ENCODE data around the gene AKAP5. TPM values are rescaled to one million over a fixed set of nuclear protein-coding genes. Genes with fewer than 3 reads are reported as not detected.

AKAP5 gene
- total and polyA plus RNA-seq, 2 donors (not counting 1 experiment from before 2014, with no cell fraction given): 0.17 to 0.19 TPM

- Histone ChIP-seq H3K4me2 (ENCODE audit: extremely low read depth, insufficient read depth, low read length) (no peak overlapping the region), H3K36me3 (ENCODE audit: control insufficient read depth, insufficient read depth, low read length) (no peaks in the 10 kb centered on the region), H3K4me3 (replicated peaks in 1 of 4; ENCODE audit: control extremely low read depth in 1 of 4, insufficient read depth in 1 of 4, low read depth in 3 of 4, low read length in 4 of 4) (no peak overlapping the region)
These were observed 10.4 kb downstream of the AKAP5 start for GRCh38 chr14:64475585-64476273.

GRCh38 chr14:64476438-64476837 lies 11.1 kb downstream of the AKAP5 start:
- Histone ChIP-seq H4K20me1 (ENCODE audit: control insufficient read depth, extremely low read depth, insufficient read depth, low read length) (no peaks in the 10 kb centered on the region), H3K9me3 (ENCODE audit: control insufficient read depth, insufficient read depth, low read depth, low read length) (no peaks in the 10 kb centered on the region), H3K9ac (ENCODE audit: insufficient read depth, low read length) (no peak overlapping the region), H3K79me2 (ENCODE audit: control insufficient read depth, insufficient read depth, low read length) (no peaks in the 10 kb centered on the region), H3K4me2 (ENCODE audit: extremely low read depth, insufficient read depth, low read length) (no peak overlapping the region), H3K27ac (ENCODE audit: insufficient read depth, low read length) (no peak overlapping the region), H3K4me1 (ENCODE audit: control insufficient read depth, extremely low read depth, insufficient read depth, low read length) (no peaks in the 10 kb centered on the region), H3K36me3 (ENCODE audit: control insufficient read depth, insufficient read depth, low read length) (no peaks in the 10 kb centered on the region), H3K4me3 (replicated peaks in 1 of 4; ENCODE audit: control extremely low read depth in 1 of 4, insufficient read depth in 1 of 4, low read depth in 3 of 4, low read length in 4 of 4) (no peak overlapping the region), H3K27me3 (ENCODE audit: control insufficient read depth, insufficient read depth, low read length) (no peaks in the 10 kb centered on the region), H2AFZ (ENCODE audit: low read length) (no peak overlapping the region)
- DNase-seq (ENCODE audit: low read depth in 2 of 2): no peak
- no peak for TF ChIP-seq EZH2 (IDR thresholded peaks at IDR 0.05; ENCODE audit: low read length, missing control alignments)
- TF ChIP-seq, protein P1, sequence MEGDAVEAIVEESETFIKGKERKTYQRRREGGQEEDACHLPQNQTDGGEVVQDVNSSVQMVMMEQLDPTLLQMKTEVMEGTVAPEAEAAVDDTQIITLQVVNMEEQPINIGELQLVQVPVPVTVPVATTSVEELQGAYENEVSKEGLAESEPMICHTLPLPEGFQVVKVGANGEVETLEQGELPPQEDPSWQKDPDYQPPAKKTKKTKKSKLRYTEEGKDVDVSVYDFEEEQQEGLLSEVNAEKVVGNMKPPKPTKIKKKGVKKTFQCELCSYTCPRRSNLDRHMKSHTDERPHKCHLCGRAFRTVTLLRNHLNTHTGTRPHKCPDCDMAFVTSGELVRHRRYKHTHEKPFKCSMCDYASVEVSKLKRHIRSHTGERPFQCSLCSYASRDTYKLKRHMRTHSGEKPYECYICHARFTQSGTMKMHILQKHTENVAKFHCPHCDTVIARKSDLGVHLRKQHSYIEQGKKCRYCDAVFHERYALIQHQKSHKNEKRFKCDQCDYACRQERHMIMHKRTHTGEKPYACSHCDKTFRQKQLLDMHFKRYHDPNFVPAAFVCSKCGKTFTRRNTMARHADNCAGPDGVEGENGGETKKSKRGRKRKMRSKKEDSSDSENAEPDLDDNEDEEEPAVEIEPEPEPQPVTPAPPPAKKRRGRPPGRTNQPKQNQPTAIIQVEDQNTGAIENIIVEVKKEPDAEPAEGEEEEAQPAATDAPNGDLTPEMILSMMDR (conservative IDR thresholded peaks at IDR 0.05 in 1 of 2, IDR thresholded peaks at IDR 0.05 in 1 of 2; ENCODE audit: low read depth in 1 of 2, low read length in 2 of 2): no peak

More at GRCh38 chr14:64475585-64476273, 10.4 kb downstream of the AKAP5 start:
- H3K79me2 ChIP-seq (ENCODE audit: control insufficient read depth, insufficient read depth, low read length): no peaks in the 10 kb centered on the region
- no peak overlapping the region for H2AFZ ChIP-seq (ENCODE audit: low read length)
- H4K20me1 ChIP-seq (ENCODE audit: control insufficient read depth, extremely low read depth, insufficient read depth, low read length): no peaks in the 10 kb centered on the region
- no peak overlapping the region for H3K27ac ChIP-seq (ENCODE audit: insufficient read depth, low read length)
- no peak overlapping the region for H3K9ac ChIP-seq (ENCODE audit: insufficient read depth, low read length)
- TF ChIP-seq, protein P1 (conservative IDR thresholded peaks at IDR 0.05 in 1 of 2, IDR thresholded peaks at IDR 0.05 in 1 of 2; ENCODE audit: low read depth in 1 of 2, low read length in 2 of 2): no peak
- DNase-seq (ENCODE audit: low read depth in 2 of 2): no peak
- H3K4me1 ChIP-seq (ENCODE audit: control insufficient read depth, extremely low read depth, insufficient read depth, low read length): no peaks in the 10 kb centered on the region
- no peaks in the 10 kb centered on the region for H3K9me3 ChIP-seq (ENCODE audit: control insufficient read depth, insufficient read depth, low read depth, low read length)
- no peaks in the 10 kb centered on the region for H3K27me3 ChIP-seq (ENCODE audit: control insufficient read depth, insufficient read depth, low read length)

DNA sequence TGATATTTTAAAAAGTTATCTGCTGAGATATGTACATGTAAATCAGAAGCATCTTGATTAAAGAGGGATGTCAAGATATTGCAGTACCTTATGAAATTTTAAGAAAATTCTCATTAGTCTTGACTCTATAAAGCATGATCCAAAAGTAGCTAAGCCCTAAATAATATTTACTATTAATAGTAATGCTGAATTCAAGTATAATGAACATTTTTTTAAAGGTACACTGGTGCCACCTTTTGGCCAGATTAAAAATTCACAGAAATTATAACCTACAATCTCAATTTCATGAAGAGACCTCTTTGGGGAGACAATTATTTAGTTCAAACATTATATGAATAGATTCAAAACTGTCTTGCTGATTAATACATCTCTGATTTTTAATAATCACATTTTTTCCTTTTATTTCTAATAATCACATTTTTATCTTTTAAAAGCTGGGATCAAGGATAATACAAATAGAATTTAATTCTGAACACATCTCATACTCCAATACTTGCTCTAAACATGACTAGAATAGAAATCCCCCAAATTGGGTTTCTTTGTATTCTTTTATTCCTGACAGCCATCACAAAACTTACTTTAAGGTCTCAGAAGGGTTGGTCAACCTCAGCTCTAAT lies 13.4 kb downstream of the AKAP5 start:
- Histone ChIP-seq H4K20me1 (ENCODE audit: control insufficient read depth, extremely low read depth, insufficient read depth, low read length) (no peaks in the 10 kb centered on the region), H3K4me2 (ENCODE audit: extremely low read depth, insufficient read depth, low read length) (no peak overlapping the region), H3K27me3 (ENCODE audit: control insufficient read depth, insufficient read depth, low read length) (no peaks in the 10 kb centered on the region), H3K4me1 (ENCODE audit: control insufficient read depth, extremely low read depth, insufficient read depth, low read length) (no peaks in the 10 kb centered on the region), H3K27ac (ENCODE audit: insufficient read depth, low read length) (no peak overlapping the region), H3K4me3 (replicated peaks in 1 of 4; ENCODE audit: control extremely low read depth in 1 of 4, insufficient read depth in 1 of 4, low read depth in 3 of 4, low read length in 4 of 4) (no peak overlapping the region), H2AFZ (ENCODE audit: low read length) (no peak overlapping the region), H3K79me2 (ENCODE audit: control insufficient read depth, insufficient read depth, low read length) (no peaks in the 10 kb centered on the region), H3K9me3 (ENCODE audit: control insufficient read depth, insufficient read depth, low read depth, low read length) (no peaks in the 10 kb centered on the region), H3K36me3 (ENCODE audit: control insufficient read depth, insufficient read depth, low read length) (no peaks in the 10 kb centered on the region), H3K9ac (ENCODE audit: insufficient read depth, low read length) (no peak overlapping the region)
- TF ChIP-seq, protein P1 (conservative IDR thresholded peaks at IDR 0.05 in 1 of 2, IDR thresholded peaks at IDR 0.05 in 1 of 2; ENCODE audit: low read depth in 1 of 2, low read length in 2 of 2): peak in 1 of 2 donors; percentile 36
- no peak for TF ChIP-seq EZH2 (IDR thresholded peaks at IDR 0.05; ENCODE audit: low read length, missing control alignments)
- DNase-seq (ENCODE audit: low read depth in 2 of 2): peak; percentile 11 to 52

Data from fibroblast of lung (primary cell).